HG03039 (cell line): ENCODE results near the gene PATL1.

ENCODE experiments used
- ATAC-seq: cut with Tn5 transposase; IDR thresholded peaks from one replicate; pipeline ENCODE4 v1.9.1; 2021; ENCODE audit warnings: mild to moderate bottlenecking, moderate library complexity; ENCODE audit not compliant: unreplicated experiment

The PATL1 gene

DNA sequence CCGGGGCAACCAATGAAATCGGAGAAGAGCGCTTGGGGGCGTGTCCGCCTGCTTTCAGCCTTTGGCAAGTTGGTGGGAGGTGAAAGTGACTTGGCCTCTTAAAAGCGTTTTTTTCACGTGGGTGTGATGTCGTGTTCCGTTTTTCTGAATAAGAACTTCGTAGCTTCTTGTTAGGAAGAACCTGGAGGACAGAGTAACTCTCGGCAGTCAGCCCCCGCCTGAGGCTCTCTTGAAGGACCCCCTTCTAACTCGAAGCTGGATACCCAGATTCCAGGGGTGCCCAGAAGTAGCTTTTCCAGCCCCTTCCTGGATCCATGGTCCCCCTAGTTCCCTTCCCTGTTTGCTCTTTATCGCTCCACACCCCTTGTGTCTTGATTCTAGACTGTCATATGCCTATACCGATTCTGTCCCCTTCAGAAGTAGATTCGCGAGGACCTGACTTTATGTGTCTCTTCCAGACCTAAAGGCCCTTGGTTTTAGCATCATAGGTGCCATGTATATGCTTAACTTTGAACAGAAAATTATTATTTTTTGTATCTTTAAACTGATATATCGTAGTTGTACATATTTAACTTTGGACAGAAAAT lies 52.3 kb downstream of the PATL1 start:
- ATAC-seq = no peak

DNA sequence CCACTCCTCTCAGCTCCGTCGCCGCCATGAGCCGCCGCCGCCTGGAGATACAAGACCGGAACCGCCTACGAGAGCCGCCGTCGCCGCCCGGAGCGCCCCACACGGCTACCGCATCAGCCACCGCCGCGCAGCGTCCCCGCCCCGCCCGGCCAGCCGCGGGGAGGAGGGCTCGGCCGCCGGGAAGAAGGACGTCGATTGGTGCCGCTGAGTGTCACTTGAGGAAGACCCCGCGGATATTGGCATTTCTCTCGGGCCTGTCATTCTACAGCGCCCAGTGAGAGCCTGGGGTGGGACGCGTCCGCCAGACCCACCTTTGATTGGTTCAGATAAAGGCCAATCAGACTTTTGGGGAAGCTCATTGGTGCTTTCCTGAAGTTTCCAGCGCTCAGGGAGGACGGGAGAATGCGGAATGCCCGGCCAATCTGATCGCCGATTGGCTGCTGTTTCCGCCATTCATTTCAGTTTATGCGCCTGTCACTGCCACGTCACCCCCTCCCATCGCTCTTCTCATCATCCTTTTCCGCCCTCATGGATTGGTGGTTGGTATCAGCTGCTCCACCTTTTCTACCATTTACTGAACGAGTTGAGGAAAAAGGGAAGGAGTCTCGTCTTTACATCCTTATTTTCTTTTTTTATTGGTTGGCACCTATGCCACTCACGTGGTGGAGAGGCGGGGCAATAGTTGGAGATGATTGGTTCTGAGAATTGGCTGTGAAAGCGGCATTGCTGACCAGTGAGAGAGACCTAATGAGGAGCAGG lies 53.0 kb downstream of the PATL1 start, which contains the start of gene OSBP:
TSS of gene OSBP (minus strand) at position 138 of the 759 bp plus-strand sequence. CDS start at position 28, 110 bp downstream.
- ATAC-seq = peak; percentile 91

DNA sequence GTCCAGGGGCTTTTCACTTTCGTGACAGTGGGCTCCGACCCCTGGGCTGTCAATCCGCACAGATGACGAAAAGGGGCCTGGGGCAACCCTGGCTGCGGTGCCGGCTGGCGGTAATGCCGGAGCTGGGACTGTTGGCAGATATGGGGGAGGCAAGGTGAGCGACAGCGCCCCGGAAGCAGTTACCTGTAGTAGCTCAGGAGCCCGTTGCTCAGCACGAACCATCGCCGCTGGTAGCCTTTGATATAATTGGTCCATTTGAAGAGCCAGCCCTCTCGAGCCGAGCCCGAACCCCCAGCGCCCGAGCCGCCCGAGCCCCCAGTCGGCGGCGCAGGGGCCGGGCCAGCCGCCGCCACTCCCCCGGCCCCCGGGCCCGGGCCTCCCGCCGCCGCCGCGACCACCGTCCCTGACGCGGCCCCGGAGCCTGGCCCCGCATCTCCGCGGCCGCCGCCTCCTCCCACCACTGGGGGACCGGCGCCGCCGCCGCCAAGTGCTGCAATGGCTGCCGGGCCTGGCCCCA lies 53.7 kb downstream of the PATL1 start:
- peak; percentile 8 for ATAC-seq

DNA sequence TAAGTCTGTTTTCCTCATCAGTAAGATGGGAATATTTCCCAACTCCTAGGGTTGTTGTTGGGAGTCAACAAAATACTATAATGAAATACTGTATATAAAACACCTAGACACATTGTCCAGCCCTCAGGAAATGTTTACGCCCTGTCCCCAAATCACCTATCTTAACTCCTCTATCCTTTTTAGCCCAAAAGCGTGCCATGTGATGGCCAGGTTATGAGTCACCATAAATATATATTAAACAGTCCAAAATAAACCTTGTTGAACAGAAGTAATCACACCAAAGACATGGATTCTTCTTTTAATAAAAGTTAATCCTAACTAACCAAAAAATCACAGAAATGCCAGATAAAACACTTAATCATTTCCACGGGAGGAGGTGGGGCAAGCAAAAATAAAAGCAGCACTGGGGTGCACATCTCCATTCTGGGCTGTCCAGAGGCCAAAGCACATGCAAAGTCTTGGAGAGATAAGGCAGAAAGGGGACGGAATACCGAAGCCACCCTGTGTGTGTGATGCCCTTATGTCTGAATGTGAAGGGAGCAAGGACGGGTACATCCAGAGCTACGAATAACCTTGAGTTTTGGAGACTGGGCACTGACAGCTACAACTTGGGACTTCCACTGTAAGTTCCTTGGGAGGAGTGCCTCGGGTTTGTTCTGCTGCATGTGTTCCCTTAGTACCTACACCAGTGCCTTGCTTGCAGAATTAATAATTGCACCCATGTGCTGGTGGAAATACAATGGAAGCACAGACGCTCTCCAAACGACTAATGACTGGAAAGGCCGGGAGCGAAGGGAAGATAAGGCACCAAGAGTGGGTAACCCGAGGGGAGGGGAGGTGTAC lies 54.3 kb downstream of the PATL1 start:
- no peak for ATAC-seq

DNA sequence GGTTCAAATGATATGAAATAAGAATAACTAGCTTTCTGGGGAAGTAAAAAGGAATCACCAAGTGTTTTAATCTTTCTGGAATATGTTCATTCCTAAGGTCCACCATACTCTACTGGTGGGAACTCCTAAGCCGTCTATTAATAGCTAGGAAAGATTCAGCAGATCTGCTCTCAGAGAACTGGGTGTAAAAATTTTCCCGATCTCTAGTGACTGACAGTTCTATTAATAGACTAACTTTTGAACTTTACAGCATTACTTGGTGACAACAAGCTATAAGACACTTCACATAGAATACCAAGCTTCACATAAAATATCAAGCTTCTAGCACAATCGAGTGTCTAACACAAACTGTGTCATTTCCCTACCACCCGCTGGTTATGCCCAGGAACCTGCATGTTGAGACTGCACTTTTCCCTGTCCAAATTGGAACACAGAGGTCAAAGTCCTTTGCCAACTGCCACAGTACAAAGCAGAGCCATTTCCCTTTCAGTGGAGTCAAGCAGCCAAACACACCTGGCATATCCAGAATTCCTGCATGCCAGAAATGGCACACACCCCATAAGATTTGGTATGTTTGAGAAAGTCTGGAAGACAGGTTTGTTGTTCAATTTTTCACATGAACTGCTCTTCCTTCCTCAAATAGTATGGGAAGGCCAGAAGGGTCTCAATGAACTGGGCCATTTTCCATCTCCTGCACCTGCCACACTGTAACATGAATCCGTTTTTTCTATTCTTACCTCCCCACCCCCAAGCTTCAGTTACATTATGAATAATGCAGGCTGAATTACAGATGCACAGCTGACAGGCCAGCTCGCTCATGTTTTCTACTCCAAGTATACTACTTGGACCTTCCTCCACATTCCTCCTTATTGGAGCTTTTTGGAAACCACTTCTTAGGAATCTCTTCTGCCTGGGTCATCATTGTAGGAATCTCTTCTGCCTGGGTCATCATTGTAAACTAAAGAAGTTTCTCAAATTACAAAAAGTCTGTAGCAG lies 57.0 kb downstream of the PATL1 start:
- ATAC-seq = no peak

DNA sequence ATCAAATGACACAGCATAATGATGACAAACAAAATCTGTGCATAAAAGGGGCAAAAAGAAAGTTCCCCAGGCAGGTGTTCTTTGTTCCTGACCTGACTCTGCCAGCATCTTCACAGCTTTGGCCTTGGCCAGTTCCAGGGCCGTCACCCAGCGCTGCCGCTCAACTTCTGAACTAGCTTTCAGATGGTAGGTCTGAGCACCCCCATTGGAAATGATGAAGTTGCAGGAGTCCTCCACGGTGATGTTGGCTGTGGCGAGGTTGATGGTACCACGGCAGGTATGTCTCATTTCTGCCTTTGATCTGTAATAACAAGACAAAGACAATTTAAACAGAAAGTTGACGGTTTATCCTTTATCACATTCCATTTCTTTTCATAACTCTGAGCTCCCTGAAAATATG lies 58.5 kb downstream of the PATL1 start:
- no peak for ATAC-seq

DNA sequence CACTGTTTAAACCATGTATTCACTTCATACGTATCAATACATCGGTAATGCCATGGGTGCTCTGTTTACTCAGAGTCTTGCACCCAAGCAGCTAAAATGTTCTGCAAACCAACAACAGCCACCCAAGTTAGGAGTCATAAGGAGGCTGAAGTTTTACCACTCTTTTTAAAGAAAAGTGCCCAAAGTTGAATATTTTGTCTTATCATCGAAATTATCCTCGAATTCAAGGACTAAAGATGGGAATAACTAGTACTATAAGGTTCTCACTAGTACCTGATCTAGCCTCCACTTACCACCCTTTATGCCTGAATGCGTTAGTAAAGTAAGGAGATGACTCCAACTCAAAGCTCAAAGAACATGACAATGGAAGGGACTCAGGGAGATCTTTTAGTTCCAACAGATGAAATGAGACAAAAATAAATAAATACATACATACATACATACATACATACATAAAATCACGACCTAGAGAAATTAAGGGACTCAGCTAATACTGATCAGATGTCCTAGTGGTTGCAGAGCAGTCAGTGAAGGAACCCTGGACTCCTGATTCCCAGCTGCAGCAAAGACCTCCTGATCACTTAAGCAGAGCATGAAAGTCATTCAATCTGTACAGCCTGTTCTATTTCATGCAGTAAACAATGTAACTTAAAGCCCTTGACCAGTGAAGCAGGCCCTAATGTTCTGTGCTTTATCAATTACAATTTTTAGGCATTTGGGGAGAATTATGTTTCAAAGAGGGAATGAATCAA lies 61.0 kb downstream of the PATL1 start:
- ATAC-seq = no peak

DNA sequence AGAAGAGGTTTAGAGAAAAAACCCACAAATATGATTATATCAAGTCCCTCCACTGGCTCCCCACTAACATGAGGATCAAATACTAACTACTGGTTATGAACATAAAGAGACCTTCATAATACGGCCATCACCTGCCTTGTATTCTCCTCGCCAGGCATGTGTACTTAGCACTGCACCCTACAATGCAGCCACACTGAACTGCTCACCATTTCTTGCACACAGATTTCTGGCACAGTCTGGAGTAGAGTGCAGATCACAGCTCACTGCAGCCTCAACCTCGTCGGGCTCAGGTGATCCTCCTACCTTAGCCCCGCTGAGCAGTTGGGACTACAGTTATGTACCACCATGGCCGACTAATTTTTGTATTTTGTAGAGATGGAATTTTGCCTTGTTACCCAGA lies 66.4 kb downstream of the PATL1 start:
- ATAC-seq = no peak

DNA sequence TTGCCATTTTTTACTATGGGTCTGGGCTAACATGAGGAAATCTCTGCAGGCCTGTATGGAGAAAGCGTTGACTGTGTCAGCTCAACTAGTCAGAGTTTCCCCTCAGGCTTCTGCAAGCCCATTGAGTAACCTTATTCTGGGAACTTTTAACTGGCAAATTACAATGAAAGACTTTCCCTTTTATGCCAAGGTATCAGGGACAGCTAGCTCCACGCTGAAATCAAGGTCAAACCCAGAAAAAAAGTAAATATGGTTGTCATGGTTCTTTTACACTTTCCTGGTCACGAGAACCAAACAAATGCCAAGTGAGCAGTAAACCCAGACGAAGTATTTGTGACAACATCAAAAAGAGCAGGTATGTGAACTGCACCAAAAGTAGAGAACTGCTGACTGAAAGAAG lies 67.0 kb downstream of the PATL1 start:
- no peak for ATAC-seq

DNA sequence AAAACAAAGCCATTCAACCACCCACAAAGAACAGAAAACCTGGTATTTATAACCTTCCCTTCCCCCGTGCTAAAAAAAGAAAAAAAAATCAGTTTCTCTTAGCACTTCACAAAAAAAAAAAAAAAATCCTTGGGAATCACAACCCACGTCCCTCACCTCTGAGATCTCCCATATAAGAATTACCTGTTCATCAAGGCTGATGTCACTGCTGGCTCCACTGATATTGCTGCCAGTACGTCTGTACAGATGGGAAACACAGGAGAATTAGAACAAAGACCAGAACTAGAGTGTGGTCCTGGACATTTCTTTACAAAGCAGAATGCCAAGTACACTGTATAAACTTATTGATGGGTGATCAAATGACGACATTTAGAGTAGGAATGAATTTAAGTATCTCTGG lies 68.2 kb downstream of the PATL1 start:
- ATAC-seq = no peak

DNA sequence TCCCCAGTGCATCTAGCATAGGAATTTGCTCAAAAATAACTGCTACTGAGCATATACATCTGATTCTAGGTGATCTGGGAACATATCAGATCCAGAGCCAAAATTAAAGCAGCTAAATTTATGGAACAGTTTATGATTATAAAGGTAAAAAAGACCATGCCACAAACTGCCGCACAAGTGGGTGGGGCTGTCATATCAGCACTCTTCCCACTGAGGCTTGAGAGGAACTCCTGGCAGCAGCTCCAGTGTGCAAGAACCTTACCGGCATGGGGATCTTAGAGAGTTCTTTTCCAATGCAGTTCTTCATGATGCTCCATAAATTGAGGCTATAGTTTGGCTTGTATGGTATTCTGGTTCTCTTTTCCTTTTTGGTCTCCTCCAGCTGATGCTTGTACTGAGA lies 68.6 kb downstream of the PATL1 start:
- no peak for ATAC-seq

DNA sequence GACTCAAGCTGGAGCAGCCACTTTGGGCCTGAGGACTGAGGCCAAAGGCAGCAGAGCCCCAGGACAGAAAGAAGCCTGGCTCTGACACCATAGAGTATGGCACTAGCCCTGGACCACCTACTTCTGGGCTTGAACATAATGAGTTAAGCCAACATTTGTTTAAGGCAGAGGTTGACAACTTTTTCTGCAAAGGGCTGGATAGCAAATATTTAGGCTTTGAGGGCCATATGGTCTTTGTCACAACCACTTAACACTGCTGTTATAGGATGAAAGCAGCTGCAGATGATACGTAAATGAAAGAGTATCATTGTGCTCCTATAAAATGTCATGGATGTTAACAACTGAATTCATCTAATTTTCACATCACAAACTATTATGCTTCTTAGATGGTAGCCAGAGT lies 69.9 kb downstream of the PATL1 start:
- ATAC-seq = no peak
